Stimulated activated CD8-positive, alpha-beta memory T cell treated with anti-CD3 and anti-CD28 coated beads, Interleukin-4, amount 100 ng/mL, for 48 hours (primary cell): ENCODE results near the gene ZNF516.

Experiments
- DNase-seq: peaks from one replicate; pipeline ENCODE4 v3.0.0-alpha.2; 2020

ZNF516 gene

GRCh38 chr18:76468345-76469304, 26.4 kb downstream of the ZNF516 start:
- DNase-seq = no peak

DNA sequence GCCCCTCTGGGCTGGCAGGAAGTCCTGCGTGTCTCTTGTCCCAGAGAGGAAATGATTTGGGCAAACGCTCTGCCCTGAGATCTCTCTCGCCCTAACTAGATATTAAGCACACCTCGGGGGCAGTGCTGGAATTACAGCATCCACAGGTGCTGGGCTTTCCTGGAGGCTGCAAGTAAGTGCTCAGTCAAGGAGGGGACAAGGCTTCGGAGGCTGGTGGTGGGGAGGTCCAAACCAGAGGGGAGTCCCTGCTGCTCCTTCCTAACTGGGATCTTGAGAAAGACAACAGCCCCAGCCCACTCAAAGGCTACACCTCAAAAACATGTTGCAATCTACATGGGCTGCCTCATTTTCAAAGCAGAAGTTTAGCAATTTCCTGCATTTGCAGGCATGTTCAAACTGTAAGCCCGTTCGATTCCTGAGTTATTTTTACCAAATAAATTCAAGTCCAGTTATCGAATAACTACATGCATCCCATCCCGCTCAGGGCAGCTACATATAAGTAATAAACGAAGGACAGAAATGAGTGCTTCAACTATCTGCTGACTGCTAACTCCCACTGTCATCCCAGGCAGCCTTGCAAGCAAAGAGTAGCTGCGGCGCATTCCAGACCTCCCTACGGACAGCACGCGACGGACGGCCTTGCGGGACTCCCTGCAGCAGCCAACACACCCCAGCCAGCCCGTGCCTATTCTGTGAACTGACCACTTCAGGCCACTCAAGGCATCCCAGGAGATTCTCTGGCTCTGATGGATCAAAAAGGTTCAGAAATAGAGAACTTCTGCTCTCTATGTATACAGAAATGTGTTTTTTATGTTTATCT, 27.5 kb downstream of the ZNF516 start:
- peak; percentile 31 for DNase-seq

DNA sequence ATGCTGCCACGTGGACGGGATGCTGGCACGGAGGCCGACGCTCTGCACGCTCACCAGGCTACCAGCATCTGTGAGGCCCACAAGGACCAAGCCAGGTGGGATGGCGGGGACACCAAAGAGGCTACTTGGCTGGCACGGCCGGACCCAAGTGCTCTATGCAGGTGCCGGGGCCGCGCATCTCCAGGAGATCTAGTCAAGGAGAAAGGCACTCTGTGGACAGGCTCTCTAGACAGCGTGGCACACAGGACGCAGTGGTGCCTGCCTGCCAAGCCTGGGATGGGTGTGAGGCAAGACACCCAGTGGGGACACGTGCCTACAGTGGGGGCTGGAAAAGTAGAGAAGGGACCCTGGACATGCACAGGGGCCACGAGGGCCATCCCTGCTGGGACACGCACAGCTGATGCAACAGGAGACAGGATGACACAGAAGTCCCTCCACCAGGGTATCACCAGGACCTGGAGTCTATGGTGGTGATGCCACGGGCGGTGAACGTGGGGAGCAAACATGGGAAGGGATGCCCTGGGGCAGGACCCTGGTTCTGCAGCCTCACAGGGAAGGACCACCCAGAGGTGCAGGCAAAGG, 28.5 kb downstream of the ZNF516 start:
- DNase-seq = peak; percentile 22

GRCh38 chr18:76465630-76466409, 29.2 kb downstream of the ZNF516 start:
- peak; percentile 12 for DNase-seq

GRCh38 chr18:76464281-76465259, 30.5 kb downstream of the ZNF516 start:
- peak; percentile 15 for DNase-seq

- DNase-seq = peak; percentile 18
Measured at GRCh38 chr18:76463872-76464271, 31.2 kb downstream of the ZNF516 start.

DNA sequence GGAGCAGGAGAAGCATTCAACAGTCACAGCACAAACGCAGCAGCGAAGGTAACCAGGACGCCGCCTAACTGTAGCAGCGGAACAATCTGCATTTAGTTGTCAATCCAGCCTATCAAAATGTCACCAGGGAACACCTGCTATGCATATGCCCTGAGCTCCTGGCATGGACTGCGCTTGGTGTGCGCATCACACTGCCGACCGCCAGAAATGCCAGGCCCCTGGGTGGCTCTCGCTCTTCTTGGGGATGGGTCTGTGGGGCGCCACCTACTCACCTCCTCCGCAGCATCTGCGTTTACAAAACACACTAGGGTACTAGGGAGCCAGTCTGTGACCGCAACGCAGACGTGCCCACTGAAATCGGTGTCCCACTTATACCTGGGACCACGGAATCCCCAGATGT, 31.7 kb downstream of the ZNF516 start:
- DNase-seq = no peak

GRCh38 chr18:76462326-76462694, 32.7 kb downstream of the ZNF516 start:
- DNase-seq = no peak

DNA sequence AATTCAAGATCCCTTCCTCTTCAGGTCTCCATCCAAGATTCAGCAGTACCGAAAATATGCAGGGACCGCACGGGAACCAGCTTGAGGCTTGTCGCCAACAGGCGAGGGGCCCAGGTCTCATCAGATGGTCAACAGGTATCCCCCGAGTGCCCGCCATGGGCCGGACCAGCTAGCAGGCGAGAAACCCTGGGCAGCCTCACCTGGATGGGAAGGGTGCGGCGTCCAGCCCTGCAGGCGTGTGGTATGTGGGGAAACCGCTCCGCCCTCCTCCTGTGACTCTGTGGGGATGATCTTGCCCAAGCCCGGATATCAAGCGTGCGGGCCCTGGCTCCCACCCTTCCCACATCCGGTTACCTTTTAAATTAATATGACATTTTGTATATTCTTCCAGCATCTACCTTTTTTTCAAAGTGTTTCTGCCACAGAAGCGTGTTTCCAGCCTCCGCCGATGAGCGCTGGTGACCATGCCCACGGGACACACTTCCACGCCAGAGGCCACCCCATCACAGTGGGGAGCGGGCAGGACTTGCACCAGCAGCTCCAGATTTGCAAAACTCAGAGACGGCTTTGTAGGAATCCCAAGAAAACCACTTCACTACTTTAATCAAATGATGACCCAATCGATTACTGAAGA, 33.2 kb downstream of the ZNF516 start:
- DNase-seq = peak; percentile 14

DNA sequence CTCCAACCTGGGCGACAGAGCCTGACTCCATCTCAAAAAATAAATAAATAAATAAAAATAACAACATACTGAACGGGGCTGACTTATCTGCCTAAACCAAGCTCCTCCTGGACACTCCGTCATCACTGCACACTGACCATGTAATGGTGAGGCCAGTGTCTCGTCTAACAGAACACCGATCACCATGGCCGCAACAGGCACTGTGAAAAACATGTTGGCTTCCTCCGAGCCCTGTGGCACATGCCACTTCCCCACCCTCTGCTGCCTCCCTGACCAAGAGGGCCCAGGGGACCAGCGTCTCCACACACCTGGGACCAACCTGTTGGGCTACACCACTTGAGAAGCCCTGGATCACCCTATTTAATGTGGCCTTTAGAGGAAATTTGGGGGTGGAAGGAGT, 33.9 kb downstream of the ZNF516 start:
- DNase-seq = no peak

DNA sequence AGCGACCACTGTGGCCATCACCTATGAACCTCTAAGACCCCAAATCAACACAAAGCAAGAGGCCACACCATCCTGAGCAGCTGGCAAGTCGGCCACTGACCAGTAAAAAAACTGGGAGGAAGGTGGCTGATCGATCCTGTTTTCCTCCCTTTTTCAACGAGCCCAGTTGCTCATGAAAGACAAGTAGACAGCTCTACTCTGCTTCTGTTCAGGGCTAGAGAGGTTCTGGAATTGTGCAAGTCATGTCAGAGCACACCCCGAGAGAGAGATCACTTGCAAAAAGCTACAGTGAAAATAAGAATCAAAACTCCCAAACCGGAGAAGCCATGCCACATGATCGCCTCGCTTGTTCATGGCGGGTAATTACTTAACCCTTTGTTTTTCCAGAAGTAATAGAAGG, 34.6 kb downstream of the ZNF516 start:
- DNase-seq = no peak

GRCh38 chr18:76459687-76460350, 35.2 kb downstream of the ZNF516 start:
- no peak for DNase-seq

DNA sequence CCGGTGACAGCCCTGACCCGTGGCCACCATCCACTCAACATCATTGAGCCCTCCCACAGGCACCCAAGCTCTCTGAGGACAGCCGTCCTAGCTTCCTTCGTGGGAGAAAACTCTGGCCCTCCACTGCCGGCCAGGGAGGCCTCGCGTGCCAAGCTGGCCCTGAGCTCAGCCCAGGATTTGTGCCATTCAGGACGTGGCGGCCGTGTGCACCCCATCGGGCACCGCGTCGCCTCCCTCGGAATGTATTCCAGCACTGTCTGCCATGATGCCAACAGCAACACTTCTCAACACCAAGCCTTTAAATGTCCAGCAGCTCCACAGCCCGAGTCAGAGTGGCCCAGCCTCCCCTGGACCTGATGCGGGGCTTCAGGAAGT, 35.7 kb downstream of the ZNF516 start:
- no peak for DNase-seq

- DNase-seq = no peak
Measured at GRCh38 chr18:76458522-76459311, 36.3 kb downstream of the ZNF516 start.

DNA sequence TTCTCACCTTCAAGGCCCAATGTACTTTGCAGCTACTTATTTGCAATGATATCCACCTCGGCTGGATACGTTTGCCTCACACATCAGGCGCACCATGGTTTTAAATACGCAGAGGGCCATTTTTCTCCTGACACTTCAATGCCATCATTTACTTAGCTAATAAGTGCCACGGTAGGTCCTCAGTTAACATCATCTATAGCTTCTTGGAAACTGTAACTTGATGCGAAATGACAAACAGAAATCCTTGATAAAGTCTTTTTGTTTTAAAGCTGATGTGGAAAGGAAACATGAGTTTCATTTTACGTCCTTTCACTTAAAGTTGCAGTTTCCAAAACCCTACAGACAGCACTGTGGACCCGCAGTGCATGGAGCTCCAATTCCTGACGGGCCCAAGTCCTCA, 37.1 kb downstream of the ZNF516 start:
- no peak for DNase-seq

DNA sequence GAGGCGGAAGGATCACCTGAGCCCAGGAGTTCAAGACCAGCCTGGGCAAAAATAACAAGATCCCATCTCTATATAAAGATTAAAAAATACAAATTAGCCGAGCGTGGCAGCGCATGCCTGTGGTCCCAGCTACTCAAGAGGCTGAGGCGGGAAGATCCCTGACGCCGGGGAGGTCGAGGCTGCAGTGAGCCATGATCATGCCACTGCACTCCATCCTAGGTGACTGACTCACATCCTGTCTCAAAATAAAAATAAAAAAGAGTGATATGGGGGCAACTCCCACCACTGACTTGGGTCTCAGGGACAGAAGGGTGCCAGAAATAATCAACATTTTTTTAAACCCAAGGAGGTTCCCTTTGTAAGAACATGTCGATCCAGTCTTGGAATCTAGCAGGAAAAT, 37.6 kb downstream of the ZNF516 start:
- DNase-seq = peak; percentile 13

DNA sequence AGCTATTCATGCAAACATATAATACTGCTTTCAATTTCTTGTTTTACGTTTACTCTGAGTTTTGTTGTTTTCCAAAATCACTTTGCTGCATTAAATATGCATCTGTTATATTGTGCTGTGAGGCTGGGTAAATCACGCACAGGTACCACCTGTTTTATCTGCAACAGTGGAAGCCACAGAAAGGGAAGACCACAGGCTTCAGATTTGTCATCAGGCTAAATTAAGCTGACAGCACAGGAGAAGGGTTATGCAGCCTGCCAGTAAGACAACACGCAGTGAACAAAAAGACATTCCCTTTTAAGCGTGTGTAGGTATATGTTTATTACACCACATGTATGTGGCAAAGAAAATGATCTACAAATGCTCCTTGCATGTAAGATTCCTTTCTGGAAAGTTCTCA, 38.2 kb downstream of the ZNF516 start:
- DNase-seq = no peak

GRCh38 chr18:76456018-76456750, 38.9 kb downstream of the ZNF516 start:
- peak; percentile 12 for DNase-seq
